Retina (tissue), 1 donor: ENCODE measurements around the gene XIST.
"Not testable (repeated sequence)": the region's sequence is repeated elsewhere in the genome, so short reads cannot be mapped to it uniquely, and the experiment has no call there.

Experiments used
- DNase-seq: peaks from one replicate; pipeline ENCODE4 v3.0.0-alpha.2; 2016

XIST gene

DNA sequence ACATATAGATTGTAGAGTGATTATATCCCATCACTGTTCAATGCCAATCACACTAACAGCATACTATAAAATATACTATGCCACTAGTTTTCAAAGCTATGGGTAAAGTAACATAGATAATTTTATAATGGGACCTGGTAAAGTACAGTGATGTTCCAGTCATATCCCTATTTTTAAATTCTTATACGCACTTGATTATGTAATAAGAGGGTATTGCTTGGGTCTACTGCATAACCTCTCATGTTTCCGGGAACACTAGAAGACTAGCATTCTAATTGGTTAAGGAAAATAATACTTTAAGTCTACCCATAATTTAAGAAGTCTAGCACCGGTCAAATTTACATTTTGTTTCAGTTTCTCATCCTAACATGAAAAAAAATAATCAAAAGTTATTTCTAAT is 14.4 kb downstream of the XIST start:
- no peak for DNase-seq

GRCh38 chrX:73836956-73837477 is 15.5 kb downstream of the XIST start:
- no peak for DNase-seq

- no peak for DNase-seq
Measured at GRCh38 chrX:73834219-73834618, 18.3 kb downstream of the XIST start.

- DNase-seq = no peak
Measured at GRCh38 chrX:73832319-73832718, 20.2 kb downstream of the XIST start.

- DNase-seq = no peak
Measured at GRCh38 chrX:73831500-73831899, 21.0 kb downstream of the XIST start.

GRCh38 chrX:73830489-73831414 is 21.8 kb downstream of the XIST start:
- no peak for DNase-seq

DNA sequence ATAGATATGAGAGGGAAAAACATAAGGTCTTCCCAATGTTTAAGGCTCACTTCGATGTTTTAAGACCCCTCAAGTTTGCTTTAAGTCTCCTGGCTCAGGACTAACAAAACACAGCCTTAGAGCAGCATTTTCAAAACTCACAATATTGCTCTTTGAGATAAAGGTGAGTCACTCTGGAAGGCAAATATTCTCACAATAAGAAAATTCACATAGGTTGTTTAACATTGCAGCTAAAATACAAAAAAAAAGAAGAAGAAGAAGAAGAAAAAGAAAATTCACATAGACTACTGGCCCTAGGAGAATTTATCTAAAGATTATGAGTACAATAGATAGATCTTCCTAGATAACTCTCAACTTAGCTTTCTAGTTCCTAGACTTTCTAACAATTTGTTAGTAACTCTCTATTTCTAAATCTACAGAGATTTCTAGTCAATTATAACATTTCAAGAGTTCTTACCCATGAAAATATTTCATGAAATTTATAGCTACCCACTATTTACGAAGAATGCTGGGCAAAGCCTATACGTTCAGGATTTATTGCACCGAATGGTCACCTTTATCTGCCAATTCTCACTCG is 22.5 kb downstream of the XIST start:
- no peak for DNase-seq

- no peak for DNase-seq
Measured at GRCh38 chrX:73828080-73828720, 24.3 kb downstream of the XIST start.

DNA sequence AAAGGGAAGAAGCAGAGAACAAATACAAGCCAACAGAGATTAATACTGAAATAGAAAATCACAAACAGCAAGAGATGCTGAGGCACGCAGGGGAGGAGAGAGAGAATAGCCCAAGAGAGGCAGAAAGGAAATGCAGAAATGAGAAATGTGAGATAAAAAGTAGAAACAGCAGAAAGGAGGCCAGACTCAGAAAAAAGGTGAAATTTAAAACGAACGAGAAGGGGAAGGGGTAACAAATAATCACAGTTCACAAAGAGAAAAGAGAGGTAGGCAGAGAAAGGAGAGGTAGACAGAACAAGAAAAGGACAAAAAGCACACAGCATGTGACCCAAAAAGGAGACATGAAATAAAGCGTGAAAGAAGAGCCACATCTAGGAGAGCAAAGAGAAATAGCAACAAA is 25.1 kb downstream of the XIST start:
- no peak for DNase-seq

GRCh38 chrX:73826996-73827395 is 25.5 kb downstream of the XIST start:
- DNase-seq = no peak

DNA sequence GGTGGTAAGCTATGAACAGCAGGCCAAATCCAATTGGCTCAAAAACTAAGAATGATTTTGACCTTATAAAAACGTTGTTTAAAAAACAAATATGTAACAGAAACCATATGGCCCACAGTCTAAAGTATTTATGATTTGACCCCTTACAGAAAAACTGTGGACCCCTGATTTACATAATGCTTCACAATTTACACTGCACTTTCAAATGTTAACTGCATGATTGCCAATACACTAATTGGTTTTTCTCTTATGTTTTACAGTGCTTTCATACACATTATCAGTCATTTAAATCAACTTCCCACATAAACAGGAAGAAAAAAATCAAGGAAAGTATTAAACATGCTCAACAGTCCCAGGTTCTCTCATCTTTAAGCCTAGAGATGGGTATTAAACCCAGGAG is 26.9 kb downstream of the XIST start:
- no peak for DNase-seq

- no peak for DNase-seq
Measured at GRCh38 chrX:73823473-73824004, 29.0 kb downstream of the XIST start.

DNA sequence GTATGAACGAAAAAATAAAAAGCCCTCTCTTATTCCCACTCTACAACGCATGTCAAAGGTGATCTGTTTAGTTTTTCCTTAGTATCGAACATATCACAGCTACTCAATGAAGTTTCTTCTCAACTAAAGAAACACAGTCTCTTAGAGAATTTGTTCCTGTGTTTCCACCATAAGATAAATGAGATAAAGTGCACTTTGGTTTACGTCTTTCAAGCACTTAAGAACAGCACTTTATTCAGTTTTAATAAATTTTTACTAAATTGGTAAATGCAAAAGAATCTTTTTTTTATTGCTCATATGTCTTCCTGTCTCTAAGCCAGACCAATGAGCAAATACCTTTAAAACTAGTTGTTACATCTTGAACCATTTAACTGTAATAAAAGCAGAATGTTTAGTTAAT is 29.7 kb downstream of the XIST start:
- no peak for DNase-seq

- DNase-seq = no peak
Measured at GRCh38 chrX:73821921-73822559, 30.5 kb downstream of the XIST start.

GRCh38 chrX:73819864-73820558 is 32.5 kb downstream of the XIST start:
- DNase-seq = not testable (repeated sequence)

DNA sequence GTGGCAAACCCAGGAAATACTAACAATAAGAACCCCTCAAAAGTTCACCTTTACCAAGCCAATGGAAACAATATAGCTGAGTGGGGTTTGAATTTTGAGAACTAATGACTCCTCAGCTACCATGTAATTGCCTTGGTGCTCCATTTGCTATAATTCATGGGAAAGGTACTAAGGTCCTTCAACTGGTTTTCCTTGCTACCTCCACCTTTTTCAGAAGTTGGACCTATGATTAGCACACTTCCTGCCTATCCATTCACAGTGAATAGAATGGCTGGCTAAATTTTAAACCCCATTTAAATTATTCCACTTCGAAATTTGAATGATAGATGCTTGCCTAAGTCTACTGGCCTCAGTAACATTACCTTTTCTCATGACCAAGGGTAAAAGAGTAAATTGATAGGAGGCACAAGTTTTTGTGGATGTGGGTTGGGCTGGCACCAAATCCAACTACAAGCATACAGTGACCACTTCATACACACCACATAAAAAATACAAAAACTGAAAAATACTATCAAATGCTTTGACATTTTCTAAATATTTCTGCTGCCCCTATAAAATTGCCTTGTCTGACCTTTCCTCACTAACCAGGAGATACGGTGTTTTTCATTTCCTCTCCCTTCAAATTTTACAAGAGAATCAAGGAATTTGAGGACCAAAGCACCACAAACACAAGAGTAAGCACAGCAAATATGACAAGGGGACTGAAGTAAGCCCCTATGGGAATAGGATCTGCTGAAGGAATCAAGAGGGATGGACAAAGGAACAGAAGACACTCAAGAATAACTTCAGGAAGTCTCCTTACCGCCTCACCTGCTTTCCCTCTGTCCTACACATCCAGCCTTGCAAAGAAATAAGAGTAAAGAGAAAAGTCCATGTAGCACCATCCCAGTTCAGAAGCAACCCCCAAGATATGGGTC is 34.1 kb downstream of the XIST start:
- no peak for DNase-seq

- no peak for DNase-seq
Measured at GRCh38 chrX:73817393-73818199, 34.9 kb downstream of the XIST start.

DNA sequence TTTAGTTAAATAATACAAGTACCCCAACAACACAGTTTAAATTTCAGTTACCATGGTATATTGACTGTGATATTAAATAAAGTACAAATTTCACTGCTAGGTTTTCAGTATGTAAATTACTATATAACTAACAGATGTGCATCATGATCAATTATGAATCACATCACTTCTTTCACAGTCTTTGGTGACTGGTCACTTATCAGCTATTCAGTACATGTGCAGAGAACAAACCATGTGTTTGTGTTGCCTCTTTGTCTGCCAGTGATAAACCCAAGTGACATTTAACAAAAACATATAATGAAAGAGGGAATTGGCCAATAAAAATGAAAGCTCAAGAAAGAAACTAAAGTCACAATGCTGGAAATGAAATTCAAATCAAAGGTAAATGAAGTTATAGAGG is 40.3 kb downstream of the XIST start:
- no peak for DNase-seq

GRCh38 chrX:73804109-73804508 is 48.4 kb downstream of the XIST start:
- DNase-seq = not testable (repeated sequence)

DNA sequence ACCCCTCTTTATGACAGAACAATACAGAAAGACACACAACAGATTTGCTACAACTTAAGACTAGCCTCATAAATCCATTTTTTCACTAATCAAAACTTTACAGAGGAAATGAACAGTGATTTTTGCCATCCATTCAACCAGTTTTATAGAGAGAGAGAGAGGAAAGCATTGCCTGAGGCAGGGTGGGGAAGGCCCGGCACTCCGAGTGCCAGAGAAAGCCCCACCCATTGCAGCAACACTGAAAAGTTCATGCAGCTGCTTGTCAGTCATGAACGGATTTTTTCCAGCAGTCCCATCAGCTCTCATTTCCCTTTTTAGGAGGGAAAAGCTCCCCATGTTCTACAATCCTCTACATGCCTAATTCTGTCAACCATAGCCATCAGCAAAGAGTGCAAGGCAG is 52.6 kb downstream of the XIST start:
- no peak for DNase-seq
